PC-9 (cell line): ENCODE results near the gene TMEM150C.

Source experiments
- EZH2 ChIP-seq: fragments of 200-600 bp; sonication (generic); IDR thresholded peaks from 2 replicates; pipeline ENCODE4 v1.8.0; 2017; ENCODE audit warnings: antibody characterized with exemption, low read depth
- TF ChIP-seq, protein P1 (sequence below): fragments of 200-600 bp; sonication (generic); conservative IDR thresholded peaks from 2 replicates; pipeline ENCODE4 v1.6.1; 2017; ENCODE audit warnings: mixed run types, antibody characterized with exemption, mild to moderate bottlenecking, moderate library complexity

DNA sequence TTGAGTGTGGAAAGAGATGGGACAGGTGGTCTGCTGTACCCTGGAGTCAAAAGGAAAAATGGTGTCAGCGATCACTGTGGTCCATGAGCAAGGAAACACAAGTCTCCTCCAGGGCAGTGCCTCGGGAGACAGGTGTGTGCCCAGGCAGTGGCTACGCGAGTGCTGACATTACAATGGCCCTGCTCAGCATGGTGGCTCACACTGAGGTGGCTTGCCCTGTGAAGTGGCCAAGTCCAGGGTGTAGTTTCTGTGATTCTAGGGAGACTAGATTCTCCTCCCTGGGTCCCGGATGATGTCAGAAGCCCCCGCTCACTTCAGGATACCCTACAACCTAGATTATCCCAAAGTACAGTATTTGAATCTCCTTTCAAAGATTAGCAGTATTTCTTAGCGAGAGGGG, 44.8 kb upstream of the TMEM150C start:
- TF ChIP-seq, protein P1, sequence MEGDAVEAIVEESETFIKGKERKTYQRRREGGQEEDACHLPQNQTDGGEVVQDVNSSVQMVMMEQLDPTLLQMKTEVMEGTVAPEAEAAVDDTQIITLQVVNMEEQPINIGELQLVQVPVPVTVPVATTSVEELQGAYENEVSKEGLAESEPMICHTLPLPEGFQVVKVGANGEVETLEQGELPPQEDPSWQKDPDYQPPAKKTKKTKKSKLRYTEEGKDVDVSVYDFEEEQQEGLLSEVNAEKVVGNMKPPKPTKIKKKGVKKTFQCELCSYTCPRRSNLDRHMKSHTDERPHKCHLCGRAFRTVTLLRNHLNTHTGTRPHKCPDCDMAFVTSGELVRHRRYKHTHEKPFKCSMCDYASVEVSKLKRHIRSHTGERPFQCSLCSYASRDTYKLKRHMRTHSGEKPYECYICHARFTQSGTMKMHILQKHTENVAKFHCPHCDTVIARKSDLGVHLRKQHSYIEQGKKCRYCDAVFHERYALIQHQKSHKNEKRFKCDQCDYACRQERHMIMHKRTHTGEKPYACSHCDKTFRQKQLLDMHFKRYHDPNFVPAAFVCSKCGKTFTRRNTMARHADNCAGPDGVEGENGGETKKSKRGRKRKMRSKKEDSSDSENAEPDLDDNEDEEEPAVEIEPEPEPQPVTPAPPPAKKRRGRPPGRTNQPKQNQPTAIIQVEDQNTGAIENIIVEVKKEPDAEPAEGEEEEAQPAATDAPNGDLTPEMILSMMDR = no peak
- no peak for TF ChIP-seq EZH2
